Stimulated activated CD8-positive, alpha-beta memory T cell treated with anti-CD3 and anti-CD28 coated beads, Interleukin-2, amount 100 ng/mL, for 48 hours (primary cell): ENCODE measurements around the gene CACTIN.

Experiments used
- DNase-seq, 2 donors: peaks; one replicate each; pipeline ENCODE4 v3.0.0-alpha.2; 2020; ENCODE audit warnings: low read depth in 2 of 2

Gene CACTIN

DNA sequence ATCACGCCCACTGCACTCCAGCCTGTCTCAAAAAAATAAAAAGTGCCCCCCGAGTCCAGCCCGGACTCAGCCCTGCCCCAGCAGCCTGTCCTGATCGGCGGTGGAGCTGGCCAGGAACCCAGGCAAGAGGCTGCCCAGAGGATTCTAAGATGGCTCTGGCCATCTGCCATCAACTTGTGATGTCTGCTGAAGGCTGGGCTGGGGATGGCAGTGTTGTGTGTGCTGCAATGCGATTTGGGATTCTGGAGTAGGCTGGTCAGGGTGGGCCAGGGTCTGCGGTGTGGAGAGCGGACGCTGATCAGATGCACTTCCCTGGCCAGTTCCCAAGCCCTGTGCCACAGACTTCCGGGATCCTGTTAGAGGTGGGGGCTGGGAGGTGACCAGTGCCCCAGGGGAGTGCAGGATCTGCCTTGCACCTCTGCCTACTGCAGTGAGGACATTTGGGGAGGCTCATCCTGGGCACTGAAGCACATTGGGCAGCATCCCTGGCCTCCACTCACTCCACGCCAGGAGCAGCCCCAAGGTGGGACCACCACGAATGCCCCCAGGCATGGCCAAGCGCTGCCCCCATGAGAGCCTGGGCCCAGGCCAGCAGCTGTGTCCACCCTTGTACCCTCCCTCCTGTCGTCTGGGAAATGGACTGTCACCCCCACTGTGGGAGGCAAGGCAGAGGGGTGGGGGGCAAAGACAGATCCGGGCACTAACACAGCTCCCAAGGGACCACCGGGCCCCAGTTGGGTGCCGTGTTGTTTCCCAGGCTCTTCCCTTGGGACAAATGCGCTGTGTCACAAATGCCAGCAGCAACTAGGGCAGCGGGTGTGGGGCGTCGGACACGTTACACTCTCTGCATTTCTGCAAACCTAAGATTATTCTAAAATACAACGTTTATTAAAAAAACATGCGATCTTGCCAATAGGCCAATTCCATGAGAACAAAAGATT lies 16.5 kb downstream of the CACTIN start:
- DNase-seq = no peak

DNA sequence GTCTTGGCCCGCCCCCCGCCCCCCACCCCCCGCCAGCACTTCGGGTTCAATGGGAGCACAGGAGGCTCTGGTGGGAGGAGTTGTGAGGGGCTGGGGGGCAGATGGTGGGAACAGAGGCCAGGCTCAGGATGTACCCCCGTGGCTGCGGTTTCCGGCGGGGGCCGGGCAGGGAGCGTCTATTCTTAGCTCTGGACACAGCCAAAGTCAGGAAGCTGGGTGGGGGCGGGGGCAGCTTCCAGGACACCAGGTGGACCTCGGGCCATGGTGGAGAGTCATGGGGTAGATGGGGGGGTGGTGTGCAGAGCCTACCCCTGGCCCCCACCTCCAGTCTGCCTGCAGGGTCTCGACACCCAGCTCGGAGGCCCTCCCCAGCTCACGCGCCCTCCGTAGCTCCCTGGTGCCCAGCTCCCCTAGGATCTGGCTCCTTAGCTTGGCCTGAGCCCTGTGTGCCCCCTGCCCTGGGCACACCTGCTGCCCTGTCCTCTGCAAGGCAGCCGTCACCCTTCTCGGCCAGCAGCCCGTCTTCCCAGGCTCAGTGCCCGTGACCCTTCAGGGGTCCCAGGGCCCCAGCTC lies 17.8 kb downstream of the CACTIN start:
- no peak for DNase-seq

DNA sequence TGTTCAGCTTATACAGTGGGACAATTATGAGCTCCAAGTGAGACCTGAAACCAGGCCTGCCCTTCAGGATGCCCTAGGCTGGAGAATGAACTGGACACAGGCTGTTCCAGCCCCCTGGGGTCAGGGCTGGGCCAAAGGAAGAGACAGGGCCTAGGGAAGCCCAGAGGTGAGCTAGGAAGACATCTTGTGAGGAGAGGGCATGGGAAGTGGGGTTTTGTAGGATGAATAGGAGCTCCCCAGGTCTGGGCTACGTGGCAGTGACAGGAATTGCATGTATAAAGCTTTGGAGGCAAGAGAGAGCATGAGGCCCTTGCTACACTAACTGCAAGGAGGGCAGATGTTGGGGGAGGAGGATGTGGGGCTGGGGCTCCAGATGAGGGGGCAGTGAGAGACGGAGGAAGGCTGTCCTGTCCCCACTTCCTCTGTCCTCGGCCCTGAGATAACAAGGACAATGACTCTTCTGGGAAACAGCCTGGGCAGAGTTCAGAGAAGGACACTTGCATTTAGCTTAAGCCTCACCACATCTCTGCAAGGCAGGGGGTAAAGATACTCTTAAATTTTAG lies 18.4 kb downstream of the CACTIN start:
- DNase-seq = no peak

DNA sequence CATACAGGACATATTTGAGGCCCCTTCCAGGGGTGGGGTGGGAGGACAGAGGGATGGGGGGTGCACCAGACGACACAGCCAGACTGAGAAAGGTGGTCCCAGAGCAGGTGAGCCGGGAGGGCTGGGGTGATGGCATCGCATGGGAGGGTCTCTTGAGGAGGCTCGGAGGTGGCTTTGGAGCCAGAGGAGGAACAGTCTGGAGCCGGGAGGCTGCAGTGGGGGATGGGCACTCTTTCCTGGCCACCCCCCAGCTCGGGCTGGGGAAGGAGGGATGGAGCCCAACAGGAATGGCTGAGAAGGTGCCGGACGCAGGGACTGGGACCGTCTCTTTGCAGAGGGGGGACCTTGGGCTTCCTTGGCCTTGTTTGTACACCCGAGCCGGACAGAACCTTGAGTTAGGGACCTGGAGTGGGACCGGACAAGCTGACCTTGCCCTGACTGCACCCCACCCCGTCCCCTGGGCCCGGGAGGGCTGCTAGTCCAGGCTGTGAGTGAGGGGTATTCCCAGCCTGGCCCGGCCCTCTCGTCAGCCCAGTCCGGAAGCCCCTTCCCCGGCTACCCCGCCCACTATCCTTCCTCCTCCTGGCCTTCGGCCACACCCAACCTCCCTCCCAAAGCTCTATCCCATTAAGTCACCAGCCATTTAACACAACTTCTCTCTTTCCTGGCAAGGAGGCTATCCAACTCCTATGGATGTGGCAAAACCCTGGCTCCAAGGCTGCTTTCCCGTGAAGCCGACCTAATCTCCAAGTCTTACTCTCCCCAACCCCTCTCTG lies 19.1 kb downstream of the CACTIN start:
- no peak for DNase-seq

DNA sequence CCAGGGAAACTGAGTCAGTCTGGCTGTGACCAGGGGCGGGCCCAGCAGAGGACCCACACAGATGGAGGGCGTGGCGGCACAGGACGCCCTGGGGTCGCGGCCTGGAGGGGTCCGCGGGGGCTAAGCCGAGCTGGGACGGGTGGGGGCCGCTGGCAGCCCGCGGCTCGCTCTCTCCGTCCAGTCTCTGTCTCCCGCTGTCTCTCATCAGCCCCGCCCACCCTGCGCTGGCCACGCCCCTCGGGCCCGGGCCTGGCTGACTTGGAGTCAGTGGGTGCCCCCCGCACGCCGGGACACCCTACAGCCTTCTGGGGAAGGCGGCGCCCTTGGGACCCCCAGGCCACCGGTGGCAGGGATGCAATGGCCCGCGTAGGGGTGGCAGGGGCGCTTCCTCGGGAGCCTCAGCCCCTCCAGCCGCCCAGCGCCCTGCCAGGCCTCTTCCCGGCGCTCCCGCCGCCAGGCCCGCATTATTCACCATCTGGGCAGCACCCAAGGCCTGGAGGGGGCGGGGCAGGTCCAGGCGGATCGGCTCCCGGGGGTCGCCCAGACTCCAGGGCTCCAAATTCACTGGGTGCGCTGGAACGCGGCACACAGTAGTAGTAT lies 19.8 kb downstream of the CACTIN start, which contains the start of gene TBXA2R:
TBXA2R (minus strand) TSS at position 186 of the 600 bp plus-strand sequence. CDS start 6,241 bp downstream, outside the sequence.
- peak; percentile 62 to 66 for DNase-seq

DNA sequence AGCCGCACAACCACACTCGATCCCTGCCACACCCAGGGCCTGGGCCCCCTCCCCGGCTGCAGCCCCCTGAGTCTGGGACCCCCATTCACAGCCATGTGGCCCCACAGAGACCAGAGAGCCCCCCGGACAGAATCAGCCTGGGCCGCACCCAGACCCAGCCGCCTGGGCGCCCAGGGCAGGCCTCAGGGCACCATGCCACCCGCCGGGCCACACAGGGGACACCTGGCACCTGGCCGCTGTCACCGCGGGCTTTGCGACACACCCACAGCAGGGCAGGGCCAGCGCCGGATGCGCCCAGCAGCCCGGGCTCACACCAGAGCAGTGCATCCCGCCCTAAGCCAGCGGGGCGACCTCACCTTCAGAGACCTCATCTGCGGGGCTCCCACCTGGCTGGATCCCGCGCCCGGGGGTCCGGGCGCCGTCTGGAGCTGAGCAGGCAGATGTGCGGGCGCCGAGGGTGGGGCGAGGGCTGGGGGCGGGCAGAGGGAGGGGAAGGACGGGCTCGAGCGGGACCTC lies 20.4 kb downstream of the CACTIN start:
- DNase-seq = no peak

DNA sequence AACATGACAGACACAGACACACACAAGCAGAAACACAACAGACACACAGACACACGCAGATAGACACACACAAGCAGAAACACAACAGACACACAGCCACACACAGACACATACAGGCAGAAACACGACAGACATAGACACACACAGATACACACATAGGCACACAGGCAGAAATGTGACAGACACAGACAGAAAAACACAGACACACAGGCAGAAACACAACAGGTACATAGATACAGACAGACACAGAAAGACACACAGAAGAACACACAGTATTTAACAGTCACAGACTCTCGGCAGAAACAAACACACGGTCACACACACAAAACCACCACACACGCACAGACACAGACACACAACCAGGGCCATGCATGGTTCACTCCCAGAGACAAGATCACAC lies 20.8 kb downstream of the CACTIN start:
- DNase-seq = no peak

DNA sequence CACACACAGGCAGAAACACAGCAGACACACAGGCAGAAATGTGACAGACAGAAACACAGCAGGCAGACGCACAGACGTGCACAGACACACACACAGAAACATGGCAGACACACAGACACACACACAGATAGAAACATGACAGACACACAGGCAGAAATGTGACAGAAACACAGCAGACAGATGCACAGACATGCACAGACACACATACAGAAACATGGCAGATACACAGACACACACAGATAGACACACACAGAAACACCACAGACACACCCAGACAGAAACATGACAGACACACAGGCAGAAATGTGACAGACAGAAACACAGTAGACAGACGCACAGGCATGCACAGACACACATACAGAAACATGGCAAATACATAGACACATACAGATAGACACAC lies 21.2 kb downstream of the CACTIN start:
- no peak for DNase-seq

DNA sequence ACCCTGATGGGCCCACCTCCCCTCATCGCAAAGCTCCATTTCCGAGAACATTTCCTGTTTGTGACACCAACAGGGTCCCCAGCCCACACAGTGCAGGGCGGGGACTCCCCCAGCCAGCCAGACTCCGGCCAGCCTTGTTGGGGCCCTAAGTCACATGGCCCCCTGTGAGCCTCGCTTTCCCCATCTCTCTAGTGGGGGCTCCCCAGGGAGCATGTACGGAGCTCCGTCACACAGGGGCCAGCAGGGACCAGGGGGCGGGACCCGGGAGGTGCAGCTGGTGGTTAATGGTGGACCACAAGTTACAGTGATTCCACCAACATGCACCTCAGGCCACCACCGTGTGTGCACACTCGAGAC lies 21.6 kb downstream of the CACTIN start:
- DNase-seq = no peak

DNA sequence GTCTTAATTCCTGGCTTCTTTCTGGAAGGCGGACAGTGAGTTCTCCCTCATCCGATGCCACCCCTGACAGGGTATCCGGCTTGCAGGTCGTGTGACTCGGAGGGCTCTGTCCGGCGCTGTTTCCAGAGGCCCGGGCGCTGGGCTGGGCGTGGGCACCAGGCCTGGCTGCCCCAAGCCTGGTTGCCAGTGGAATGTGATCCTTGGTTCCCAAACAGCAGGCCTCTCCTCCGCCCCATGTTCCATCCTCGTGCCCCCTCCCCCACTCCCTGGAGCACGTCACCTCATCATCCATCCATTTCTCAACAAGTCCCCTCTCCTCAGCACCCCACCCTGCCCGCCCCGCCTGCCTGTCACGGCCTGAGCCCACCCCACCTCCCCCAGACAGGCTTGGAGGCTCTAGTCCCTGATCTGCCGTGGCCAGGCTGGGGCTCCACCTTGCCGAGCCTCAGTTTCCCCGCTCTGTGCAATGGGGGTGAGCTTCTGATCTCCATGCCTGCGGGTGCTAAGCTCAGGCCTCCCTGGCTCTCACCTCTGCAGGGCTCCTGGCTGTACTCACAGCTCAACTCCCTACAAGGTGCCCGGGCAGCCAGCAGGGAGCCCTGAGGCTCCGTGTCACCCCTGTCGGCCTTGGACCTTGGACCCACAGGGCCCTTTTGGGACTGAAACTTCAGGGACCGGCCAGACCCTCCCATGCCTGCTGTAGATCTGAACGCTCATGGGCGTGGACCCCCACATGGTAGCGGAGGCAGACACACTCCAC lies 22.2 kb downstream of the CACTIN start:
- no peak for DNase-seq

DNA sequence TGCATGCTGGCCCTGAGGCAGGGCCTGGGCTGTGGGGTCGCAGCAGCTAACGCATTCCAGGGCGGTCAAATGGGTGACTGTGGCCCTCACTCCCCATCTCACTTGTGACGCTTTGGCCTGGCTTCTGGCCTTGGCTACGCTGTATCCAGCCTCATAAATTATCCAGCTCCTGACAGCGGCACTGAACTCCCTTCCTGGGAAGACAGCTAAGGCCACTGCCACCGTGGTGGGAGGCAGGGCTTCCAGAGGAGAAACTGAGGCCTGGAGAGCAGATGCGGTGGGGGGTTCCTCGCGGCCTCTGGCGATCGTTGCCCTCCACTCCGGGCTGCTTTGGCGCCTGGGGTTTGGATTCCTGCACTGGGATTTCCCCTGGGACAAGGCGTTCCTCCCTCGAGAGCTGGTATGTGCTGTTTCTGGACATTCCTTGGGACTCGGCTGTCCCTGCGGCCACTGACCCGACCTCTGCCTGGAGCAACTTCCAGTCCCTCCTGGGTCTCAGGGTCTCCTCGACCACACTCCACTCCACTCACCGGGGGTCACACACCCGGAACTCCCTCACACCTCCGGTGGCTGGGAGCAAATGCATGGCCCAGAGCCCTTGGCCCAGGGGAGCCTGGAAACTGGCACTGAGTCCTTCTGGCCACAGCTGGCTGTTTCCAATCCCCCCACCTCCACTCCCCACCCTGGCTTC lies 23.3 kb downstream of the CACTIN start:
- DNase-seq = no peak

DNA sequence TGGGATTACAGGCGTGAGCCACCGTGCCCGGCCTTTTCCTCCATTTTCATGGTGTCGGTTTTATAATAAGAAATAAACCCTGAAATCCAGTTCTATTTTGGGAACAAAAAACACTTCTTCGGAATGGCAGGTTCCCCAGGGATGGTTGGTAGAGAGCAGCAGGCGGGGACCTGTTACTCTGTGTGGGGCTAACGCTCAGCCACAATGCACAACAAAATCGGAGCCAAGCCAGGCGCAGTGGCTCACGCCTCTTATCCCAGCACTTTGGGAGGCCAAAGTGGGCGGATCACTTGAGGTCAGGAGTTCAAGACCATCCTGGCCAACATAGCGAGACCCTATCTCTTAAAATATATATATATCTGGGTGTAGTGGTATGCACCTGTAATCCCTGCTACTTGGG lies 25.6 kb downstream of the CACTIN start:
- DNase-seq = no peak

DNA sequence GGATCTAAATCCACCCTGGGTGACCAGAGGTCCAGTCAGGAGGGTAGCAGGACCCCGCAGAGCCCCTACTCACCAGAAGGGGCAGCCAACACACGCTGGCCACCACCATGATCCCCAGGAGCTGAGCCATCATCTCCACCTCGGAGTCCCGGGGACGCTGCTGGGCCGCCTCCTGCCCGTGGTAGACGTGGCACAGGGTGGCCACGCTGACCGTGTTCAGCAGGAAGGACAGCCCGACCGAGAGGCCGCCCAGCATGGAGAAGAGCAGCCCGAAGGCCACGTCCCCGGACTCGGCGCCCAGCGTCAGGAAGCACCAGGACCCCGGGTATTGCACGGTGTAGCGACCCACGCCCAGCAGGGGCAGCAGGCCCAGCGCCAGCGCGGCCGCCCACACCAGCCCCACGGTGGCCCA lies 26.8 kb downstream of the CACTIN start:
- no peak for DNase-seq

DNA sequence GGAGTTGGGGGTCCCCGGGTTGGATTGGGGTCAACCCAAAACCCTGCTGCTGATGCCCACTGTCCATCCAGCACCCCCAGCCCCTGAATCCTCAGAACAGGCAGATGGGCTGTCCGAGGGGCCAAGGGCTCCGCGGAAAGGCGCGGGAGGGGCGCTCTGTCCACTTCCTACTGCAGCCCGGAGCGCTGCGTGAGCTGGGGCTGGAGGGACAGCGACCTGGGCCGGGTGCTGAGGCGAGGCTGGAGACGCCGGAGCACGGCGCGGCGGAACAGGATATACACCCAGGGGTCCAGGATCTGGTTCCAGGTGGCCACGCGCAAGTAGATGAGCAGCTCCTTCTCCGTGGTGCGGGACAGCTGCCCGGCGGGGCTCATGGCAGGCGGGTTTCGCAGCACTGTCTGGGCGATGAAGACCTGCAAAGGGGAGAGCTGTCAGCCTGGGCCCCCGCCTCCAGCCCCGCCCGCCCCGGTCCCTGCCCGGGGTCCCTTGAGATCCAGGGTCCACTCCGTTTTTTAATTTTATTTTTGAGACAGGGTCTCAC lies 31.0 kb downstream of the CACTIN start:
- no peak for DNase-seq

DNA sequence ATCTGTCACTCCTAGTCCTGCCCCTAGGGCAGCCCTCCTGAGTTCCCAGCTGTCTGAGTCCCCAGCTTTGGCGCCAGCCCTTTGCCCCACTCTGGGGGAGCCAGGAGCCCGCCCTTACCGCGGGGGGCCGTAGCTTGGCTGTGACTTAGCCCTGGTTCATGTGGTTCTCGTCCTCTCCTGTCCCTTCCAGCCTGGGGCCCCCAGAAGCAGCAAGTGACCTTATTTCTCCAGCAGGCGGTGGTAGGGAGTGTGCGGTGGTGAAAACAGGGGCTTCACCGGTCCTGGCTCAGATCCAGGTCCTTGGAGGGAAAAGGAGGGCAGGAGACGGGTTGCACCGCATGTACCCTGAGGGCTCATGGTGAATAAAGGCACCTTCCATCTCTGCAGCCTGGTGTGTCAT lies 33.4 kb downstream of the CACTIN start:
- DNase-seq = no peak

DNA sequence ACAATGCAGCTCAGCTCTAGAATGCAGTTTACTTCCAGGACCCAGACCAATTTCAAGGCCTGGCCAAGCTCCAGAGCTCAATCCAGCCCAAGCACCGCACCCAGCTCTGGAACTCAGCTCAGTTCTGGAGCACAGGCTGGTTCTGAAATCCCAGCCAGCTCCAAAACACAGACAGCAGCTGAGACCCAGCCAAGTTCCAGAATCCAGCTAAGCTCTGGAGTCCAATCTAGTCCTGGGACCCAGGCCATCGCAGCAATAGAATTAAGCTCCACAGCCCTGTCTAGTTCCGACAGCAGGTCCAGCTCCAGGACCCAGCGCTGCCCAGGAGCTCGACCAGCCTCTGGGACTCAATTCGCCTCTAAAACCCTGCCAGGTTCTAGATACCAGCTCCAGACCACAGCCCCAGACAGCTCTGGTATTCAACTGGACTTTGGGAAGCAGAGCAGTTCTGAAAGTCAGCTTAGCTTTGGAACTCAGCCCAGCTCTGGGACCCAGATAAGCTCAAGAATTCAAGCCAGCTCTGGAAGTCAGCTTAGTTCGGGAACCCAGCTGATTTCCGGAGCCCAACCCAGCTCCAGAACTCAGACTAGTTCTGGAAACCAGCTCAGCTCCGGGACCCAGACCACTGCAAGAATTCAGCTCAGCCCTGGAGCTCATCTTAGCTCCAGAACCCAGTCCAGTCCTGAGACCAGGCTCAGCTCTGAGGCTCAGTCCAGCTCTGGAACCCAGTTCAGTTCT lies 34.5 kb downstream of the CACTIN start:
- no peak for DNase-seq

DNA sequence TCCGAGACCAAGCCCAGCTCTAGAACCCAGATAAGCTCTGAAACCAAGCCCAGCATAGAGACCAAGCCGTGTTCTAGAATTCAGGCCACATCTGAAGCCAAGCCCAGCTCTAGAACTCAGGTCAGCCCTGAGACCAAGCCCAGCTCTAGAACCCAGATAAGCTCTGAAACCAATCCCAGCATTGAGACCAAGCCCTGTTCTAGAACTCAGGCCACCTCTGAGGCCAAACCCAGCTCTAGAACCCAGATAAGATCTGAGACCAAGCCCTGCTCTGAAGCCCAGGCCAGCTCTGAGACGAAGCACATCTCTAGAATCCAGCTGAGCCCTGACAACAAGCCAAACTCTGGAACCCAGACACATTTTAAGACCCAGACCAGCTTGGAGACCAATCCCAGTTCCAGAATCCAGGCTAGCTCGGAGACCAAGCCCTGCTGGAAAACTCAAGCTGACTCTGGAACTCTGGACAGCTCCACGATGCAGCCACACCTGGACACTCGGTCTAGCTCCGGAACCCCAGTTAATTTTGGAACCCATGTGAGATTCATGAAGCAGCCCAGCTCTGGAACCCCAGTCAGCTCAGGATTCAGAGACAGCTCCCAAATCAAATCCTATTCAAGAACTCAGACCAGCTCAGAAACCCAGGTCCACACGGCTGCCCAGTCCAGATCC lies 35.5 kb downstream of the CACTIN start:
- DNase-seq = no peak

DNA sequence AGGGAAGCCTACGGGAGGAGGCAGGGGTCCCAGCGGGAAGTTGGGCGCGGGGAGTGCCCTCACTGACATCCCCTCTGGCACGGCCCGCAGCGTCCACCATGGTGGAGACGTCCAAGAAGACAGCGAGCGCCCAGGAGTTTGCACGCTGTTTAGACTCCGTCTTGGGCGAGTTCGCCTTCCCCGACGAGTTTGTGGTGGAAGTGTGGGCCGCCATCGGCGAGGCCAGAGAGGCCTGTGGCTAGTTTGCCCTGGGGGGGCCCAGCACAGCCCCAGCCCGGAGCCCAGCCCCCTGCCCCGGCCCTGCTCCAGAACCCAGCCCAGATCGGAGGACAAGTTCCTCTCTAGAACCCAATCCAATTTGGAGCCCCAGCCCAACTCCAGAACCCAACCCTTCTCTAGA lies 36.6 kb downstream of the CACTIN start:
- no peak for DNase-seq

DNA sequence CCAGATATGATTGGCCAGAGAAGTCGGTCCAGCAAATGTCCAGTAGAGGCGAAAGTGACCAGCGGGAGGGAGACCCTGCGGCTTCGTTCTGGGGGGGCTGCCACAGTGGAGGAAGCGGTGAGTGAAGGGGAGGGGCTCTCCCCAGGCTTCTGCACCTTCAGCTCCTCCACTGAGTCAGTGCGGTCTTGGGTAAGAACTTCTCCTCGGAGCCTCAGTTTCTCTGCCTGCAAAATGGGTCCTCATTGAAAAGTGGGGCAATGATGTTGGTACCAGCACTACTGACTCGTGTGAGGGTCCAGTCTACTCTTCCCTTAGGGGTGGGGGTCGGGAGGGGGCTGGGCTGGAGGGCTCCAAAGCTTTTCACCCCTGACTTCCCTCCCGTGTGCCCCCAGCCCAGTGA lies 37.2 kb downstream of the CACTIN start:
- DNase-seq = no peak
